ENCODE data around the gene RNU6-9. TPM values are rescaled to one million over a fixed set of nuclear protein-coding genes. Genes with fewer than 3 reads are reported as not detected.

Gene RNU6-9
- total and polyA plus RNA-seq, 2 of the 13 experiments (the other 11 are each of a cell fraction or from before 2014, with no cell fraction given): under 0.01 TPM; not detected in 1

DNA sequence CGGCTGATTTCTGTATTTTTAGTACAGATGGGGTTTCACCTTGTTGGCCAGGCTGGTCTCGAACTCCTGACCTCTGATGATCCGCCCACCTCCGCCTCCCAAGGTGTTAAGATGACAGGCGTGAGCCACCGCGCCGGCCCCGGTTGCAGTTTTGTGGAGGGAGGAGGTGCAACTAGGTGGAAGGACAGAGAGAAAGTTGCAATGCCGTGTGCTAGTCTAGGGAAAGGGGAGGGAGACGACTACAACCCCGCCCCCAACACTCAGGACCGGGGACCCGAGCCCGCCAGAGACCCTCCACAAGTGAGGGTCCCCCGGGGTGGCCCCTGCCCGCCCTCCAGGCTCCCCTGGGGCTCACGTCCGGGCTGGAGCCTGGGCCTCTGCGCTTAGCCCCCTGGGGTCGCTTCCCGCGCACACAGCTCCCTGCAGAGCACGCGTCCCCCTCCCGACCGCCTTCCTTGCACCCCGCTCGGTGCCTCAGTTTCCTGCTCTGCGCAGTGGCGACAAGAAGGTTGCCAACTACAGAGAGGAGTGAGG is 31.3 kb downstream of the RNU6-9 start (continued):
- no peak for TF ChIP-seq MBNL3 (CRISPR knock-in tag; conservative IDR thresholded peaks at IDR 0.05)
- TF ChIP-seq SALL2 (CRISPR knock-in tag; IDR thresholded peaks at IDR 0.05): no peak
- peak; percentile 49; the same call in 1 of the 2 replicates for TF ChIP-seq REPIN1 (CRISPR knock-in tag; IDR thresholded peaks at IDR 0.05; ENCODE audit: borderline replicate concordance, low read depth)
- TF ChIP-seq ASH2L (IDR thresholded peaks at IDR 0.05; ENCODE audit: insufficient read length, low read depth, low read length): no peak
- no peak for TF ChIP-seq SSRP1 (CRISPR knock-in tag; IDR thresholded peaks at IDR 0.05)
- no peak for TF ChIP-seq MZF1 (CRISPR knock-in tag; IDR thresholded peaks at IDR 0.05; ENCODE audit: borderline replicate concordance)
- no peak for TF ChIP-seq ZNF431 (CRISPR knock-in tag; IDR thresholded peaks at IDR 0.05; ENCODE audit: borderline replicate concordance, low read depth)
- TF ChIP-seq, protein P1, sequence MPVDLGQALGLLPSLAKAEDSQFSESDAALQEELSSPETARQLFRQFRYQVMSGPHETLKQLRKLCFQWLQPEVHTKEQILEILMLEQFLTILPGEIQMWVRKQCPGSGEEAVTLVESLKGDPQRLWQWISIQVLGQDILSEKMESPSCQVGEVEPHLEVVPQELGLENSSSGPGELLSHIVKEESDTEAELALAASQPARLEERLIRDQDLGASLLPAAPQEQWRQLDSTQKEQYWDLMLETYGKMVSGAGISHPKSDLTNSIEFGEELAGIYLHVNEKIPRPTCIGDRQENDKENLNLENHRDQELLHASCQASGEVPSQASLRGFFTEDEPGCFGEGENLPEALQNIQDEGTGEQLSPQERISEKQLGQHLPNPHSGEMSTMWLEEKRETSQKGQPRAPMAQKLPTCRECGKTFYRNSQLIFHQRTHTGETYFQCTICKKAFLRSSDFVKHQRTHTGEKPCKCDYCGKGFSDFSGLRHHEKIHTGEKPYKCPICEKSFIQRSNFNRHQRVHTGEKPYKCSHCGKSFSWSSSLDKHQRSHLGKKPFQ (CRISPR knock-in tag; IDR thresholded peaks at IDR 0.05; ENCODE audit: insufficient replicate concordance): no peak
- TF ChIP-seq, protein P2, sequence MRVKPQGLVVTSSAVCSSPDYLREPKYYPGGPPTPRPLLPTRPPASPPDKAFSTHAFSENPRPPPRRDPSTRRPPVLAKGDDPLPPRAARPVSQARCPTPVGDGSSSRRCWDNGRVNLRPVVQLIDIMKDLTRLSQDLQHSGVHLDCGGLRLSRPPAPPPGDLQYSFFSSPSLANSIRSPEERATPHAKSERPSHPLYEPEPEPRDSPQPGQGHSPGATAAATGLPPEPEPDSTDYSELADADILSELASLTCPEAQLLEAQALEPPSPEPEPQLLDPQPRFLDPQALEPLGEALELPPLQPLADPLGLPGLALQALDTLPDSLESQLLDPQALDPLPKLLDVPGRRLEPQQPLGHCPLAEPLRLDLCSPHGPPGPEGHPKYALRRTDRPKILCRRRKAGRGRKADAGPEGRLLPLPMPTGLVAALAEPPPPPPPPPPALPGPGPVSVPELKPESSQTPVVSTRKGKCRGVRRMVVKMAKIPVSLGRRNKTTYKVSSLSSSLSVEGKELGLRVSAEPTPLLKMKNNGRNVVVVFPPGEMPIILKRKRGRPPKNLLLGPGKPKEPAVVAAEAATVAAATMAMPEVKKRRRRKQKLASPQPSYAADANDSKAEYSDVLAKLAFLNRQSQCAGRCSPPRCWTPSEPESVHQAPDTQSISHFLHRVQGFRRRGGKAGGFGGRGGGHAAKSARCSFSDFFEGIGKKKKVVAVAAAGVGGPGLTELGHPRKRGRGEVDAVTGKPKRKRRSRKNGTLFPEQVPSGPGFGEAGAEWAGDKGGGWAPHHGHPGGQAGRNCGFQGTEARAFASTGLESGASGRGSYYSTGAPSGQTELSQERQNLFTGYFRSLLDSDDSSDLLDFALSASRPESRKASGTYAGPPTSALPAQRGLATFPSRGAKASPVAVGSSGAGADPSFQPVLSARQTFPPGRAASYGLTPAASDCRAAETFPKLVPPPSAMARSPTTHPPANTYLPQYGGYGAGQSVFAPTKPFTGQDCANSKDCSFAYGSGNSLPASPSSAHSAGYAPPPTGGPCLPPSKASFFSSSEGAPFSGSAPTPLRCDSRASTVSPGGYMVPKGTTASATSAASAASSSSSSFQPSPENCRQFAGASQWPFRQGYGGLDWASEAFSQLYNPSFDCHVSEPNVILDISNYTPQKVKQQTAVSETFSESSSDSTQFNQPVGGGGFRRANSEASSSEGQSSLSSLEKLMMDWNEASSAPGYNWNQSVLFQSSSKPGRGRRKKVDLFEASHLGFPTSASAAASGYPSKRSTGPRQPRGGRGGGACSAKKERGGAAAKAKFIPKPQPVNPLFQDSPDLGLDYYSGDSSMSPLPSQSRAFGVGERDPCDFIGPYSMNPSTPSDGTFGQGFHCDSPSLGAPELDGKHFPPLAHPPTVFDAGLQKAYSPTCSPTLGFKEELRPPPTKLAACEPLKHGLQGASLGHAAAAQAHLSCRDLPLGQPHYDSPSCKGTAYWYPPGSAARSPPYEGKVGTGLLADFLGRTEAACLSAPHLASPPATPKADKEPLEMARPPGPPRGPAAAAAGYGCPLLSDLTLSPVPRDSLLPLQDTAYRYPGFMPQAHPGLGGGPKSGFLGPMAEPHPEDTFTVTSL (CRISPR knock-in tag; IDR thresholded peaks at IDR 0.05; ENCODE audit: borderline replicate concordance): no peak
- no peak for TF ChIP-seq ZSCAN30 (CRISPR knock-in tag; IDR thresholded peaks at IDR 0.05)
- TF ChIP-seq, protein P3, sequence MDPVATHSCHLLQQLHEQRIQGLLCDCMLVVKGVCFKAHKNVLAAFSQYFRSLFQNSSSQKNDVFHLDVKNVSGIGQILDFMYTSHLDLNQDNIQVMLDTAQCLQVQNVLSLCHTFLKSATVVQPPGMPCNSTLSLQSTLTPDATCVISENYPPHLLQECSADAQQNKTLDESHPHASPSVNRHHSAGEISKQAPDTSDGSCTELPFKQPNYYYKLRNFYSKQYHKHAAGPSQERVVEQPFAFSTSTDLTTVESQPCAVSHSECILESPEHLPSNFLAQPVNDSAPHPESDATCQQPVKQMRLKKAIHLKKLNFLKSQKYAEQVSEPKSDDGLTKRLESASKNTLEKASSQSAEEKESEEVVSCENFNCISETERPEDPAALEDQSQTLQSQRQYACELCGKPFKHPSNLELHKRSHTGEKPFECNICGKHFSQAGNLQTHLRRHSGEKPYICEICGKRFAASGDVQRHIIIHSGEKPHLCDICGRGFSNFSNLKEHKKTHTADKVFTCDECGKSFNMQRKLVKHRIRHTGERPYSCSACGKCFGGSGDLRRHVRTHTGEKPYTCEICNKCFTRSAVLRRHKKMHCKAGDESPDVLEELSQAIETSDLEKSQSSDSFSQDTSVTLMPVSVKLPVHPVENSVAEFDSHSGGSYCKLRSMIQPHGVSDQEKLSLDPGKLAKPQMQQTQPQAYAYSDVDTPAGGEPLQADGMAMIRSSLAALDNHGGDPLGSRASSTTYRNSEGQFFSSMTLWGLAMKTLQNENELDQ (CRISPR knock-in tag; IDR thresholded peaks at IDR 0.05; ENCODE audit: borderline replicate concordance): no peak
- 0 out of 2 replicates have a peak, but pooled peaks have one; percentile 81 for TF ChIP-seq AKAP8 (CRISPR knock-in tag; IDR thresholded peaks at IDR 0.05)
- no peak for TF ChIP-seq ELF3 (CRISPR knock-in tag; IDR thresholded peaks at IDR 0.05)
- TF ChIP-seq, protein P4, sequence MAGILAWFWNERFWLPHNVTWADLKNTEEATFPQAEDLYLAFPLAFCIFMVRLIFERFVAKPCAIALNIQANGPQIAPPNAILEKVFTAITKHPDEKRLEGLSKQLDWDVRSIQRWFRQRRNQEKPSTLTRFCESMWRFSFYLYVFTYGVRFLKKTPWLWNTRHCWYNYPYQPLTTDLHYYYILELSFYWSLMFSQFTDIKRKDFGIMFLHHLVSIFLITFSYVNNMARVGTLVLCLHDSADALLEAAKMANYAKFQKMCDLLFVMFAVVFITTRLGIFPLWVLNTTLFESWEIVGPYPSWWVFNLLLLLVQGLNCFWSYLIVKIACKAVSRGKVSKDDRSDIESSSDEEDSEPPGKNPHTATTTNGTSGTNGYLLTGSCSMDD (CRISPR knock-in tag; IDR thresholded peaks at IDR 0.05): no peak
- TF ChIP-seq, protein P5, sequence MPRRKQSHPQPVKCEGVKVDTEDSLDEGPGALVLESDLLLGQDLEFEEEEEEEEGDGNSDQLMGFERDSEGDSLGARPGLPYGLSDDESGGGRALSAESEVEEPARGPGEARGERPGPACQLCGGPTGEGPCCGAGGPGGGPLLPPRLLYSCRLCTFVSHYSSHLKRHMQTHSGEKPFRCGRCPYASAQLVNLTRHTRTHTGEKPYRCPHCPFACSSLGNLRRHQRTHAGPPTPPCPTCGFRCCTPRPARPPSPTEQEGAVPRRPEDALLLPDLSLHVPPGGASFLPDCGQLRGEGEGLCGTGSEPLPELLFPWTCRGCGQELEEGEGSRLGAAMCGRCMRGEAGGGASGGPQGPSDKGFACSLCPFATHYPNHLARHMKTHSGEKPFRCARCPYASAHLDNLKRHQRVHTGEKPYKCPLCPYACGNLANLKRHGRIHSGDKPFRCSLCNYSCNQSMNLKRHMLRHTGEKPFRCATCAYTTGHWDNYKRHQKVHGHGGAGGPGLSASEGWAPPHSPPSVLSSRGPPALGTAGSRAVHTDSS (CRISPR knock-in tag; conservative IDR thresholded peaks at IDR 0.05): no peak
- TF ChIP-seq SIX4 (CRISPR knock-in tag; IDR thresholded peaks at IDR 0.05): no peak
- no peak for TF ChIP-seq ZNF780A (CRISPR knock-in tag; IDR thresholded peaks at IDR 0.05)
- no peak for TF ChIP-seq ZNF777 (CRISPR knock-in tag; IDR thresholded peaks at IDR 0.05)

Data from HepG2 (cell line).